ENCODE measurements around the gene ANKRD65. TPM values are rescaled to one million over a fixed set of nuclear protein-coding genes. Genes with fewer than 3 reads are reported as not detected.
"Not testable (repeated sequence)": the region's sequence is repeated elsewhere in the genome, so short reads cannot be mapped to it uniquely, and the experiment has no call there.

The ANKRD65 gene
- total RNA-seq, 1 experiment from 2014 or later = not detected

GRCh38 chr1:1429671-1430073, 8.6 kb upstream of the ANKRD65 start:
- H3K27ac Mint-ChIP-seq (ENCODE audit: unreplicated experiment) = peak overlapping the region; percentile 30
- no TSS peak for BruUV-seq (replicated peaks)
- H3K27me3 Mint-ChIP-seq (ENCODE audit: unreplicated experiment) = no peaks in the 10 kb centered on the region
- H3K9me3 Mint-ChIP-seq (ENCODE audit: low read depth, unreplicated experiment) = no peaks in the 10 kb centered on the region
- peaks cover 19% of the 10 kb centered on the region for H3K36me3 Mint-ChIP-seq (ENCODE audit: insufficient read depth, unreplicated experiment)
- no peak overlapping the region for H3K4me3 Mint-ChIP-seq (ENCODE audit: low read depth, unreplicated experiment)
- CTCF ChIA-PET = interaction anchor here (1.1 to 1.2 kb wide), 2 partner anchors 12 to 30 kb away, joined by 3 to 6 read pairs; partner anchors contain the start of gene CCNL2
- H3K4me1 Mint-ChIP-seq (ENCODE audit: low read depth, unreplicated experiment) = peaks cover 8% of the 10 kb centered on the region
- no peak for DNase-seq
- intact Hi-C loops (cut with micrococcal nuclease; ENCODE audit: unreplicated experiment) = no loop called here
- TF ChIP-seq, protein P1, sequence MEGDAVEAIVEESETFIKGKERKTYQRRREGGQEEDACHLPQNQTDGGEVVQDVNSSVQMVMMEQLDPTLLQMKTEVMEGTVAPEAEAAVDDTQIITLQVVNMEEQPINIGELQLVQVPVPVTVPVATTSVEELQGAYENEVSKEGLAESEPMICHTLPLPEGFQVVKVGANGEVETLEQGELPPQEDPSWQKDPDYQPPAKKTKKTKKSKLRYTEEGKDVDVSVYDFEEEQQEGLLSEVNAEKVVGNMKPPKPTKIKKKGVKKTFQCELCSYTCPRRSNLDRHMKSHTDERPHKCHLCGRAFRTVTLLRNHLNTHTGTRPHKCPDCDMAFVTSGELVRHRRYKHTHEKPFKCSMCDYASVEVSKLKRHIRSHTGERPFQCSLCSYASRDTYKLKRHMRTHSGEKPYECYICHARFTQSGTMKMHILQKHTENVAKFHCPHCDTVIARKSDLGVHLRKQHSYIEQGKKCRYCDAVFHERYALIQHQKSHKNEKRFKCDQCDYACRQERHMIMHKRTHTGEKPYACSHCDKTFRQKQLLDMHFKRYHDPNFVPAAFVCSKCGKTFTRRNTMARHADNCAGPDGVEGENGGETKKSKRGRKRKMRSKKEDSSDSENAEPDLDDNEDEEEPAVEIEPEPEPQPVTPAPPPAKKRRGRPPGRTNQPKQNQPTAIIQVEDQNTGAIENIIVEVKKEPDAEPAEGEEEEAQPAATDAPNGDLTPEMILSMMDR (IDR thresholded peaks at IDR 0.05; ENCODE audit: unreplicated experiment) = no peak

DNA sequence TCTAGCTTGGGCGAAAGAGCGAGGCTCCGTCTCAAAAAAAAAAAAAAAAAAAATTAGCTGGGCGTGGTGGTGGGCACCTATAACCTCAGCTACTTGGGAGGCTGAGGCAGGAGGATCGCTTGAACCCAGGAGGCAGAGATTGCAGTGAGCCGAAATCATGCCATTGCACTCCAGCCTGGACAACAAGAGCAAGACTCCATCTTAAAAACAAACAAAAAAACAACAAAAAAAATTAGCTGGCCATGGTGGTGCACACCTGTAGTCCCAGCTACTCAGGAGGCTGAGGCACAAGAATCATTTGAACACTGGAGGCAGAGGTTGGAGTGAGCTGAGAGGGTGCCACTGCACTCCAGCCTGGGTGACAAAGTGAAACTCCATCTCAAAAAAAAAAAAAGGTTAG, 7.9 kb upstream of the ANKRD65 start:
- CTCF ChIA-PET = interaction anchor here (0.7 to 1.2 kb wide), 2 partner anchors 8 to 13 kb away, joined by 4 to 6 read pairs; no protein-coding TSS in a partner anchor
- H3K27ac Mint-ChIP-seq (ENCODE audit: unreplicated experiment); H3K4me3 Mint-ChIP-seq (ENCODE audit: low read depth, unreplicated experiment); H3K27me3 Mint-ChIP-seq (ENCODE audit: unreplicated experiment); intact Hi-C loops (cut with micrococcal nuclease; ENCODE audit: unreplicated experiment); DNase-seq; H3K4me1 Mint-ChIP-seq (ENCODE audit: low read depth, unreplicated experiment); H3K9me3 Mint-ChIP-seq (ENCODE audit: low read depth, unreplicated experiment); BruUV-seq (replicated peaks): not testable (repeated sequence)
- peaks cover 16% of the 10 kb centered on the region for H3K36me3 Mint-ChIP-seq (ENCODE audit: insufficient read depth, unreplicated experiment)

GRCh38 chr1:1428174-1428573, 7.1 kb upstream of the ANKRD65 start:
- Mint-ChIP-seq H3K27ac (ENCODE audit: unreplicated experiment) (no peak overlapping the region), H3K9me3 (ENCODE audit: low read depth, unreplicated experiment) (no peaks in the 10 kb centered on the region), H3K4me3 (ENCODE audit: low read depth, unreplicated experiment) (no peak overlapping the region), H3K27me3 (ENCODE audit: unreplicated experiment) (no peaks in the 10 kb centered on the region), H3K36me3 (ENCODE audit: insufficient read depth, unreplicated experiment) (peaks cover 10% of the 10 kb centered on the region), H3K4me1 (ENCODE audit: low read depth, unreplicated experiment) (peaks cover 9% of the 10 kb centered on the region)
- no TSS peak for BruUV-seq (replicated peaks)
- CTCF ChIA-PET = interaction anchor here (1.2 kb wide), 1 partner anchor 13 kb away, joined by 6 read pairs; no protein-coding TSS in a partner anchor
- TF ChIP-seq, protein P1 (IDR thresholded peaks at IDR 0.05; ENCODE audit: unreplicated experiment) = no peak
- intact Hi-C loops (cut with micrococcal nuclease; ENCODE audit: unreplicated experiment) = no loop called here
- no peak for DNase-seq

DNA sequence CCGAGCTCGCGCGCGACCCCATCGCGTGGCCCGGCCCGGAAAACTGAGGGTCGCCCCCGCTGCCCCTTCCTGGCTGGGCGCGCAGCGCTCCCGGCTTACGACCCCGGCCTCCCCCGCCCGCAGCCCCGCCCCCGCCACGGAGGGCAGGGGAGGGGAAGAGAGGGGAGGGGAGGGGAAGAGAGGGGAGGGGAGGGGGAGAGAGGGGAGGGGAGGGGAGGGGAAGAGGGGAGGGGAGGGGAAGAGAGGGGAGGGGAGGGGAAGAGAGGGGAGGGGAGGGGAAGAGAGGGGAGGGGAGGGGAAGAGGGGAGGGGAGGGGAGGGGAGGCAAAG, 6.7 kb upstream of the ANKRD65 start:
- TF ChIP-seq, protein P1 (IDR thresholded peaks at IDR 0.05; ENCODE audit: unreplicated experiment) = no peak
- peaks cover 7% of the 10 kb centered on the region for H3K36me3 Mint-ChIP-seq (ENCODE audit: insufficient read depth, unreplicated experiment)
- no peaks in the 10 kb centered on the region for H3K9me3 Mint-ChIP-seq (ENCODE audit: low read depth, unreplicated experiment)
- no peak overlapping the region for H3K4me3 Mint-ChIP-seq (ENCODE audit: low read depth, unreplicated experiment)
- DNase-seq = no peak
- CTCF ChIA-PET = no interaction called here
- H3K4me1 Mint-ChIP-seq (ENCODE audit: low read depth, unreplicated experiment) = peaks cover 13% of the 10 kb centered on the region
- no peak overlapping the region for H3K27ac Mint-ChIP-seq (ENCODE audit: unreplicated experiment)
- no TSS peak for BruUV-seq (replicated peaks)
- intact Hi-C loops (cut with micrococcal nuclease; ENCODE audit: unreplicated experiment) = no loop called here
- H3K27me3 Mint-ChIP-seq (ENCODE audit: unreplicated experiment) = no peaks in the 10 kb centered on the region

DNA sequence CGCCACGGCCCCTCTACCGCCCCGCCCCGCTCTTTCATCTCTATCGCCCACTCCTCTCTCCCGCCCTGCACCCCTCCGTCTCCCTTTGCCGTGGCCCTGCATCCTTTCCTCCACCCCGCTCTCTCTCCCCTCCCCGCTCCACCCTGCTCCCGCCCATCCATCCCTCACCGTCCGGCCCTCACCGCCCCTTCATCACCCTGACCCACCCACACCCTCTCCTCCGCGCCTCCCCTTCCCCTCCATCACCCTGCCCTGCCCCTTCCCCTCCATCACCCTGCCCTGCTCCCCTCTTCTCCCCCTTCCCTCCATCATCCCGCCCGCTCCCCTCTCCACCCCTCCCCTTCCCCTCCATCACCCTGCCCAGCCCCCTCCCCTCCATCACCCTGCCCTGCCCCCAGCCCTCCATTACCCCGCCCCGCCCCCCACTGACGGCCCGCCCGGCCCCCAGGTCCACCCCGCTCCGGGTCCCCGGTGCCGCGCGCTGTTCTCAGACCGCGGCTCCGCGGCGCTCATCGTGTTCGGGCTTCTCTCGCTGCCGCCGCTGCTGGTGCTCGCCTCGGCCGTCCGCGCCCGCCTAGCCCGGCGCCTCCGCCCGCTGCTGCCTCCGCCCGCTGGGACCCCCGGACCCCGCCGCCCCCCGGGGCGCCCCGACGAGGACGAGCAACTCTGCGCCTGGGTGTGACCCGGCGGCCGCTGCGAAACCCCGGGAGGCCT, 6.2 kb upstream of the ANKRD65 start:
- H3K27ac Mint-ChIP-seq (ENCODE audit: unreplicated experiment) = no peak overlapping the region
- TF ChIP-seq, protein P1 (IDR thresholded peaks at IDR 0.05; ENCODE audit: unreplicated experiment) = no peak
- no peak overlapping the region for H3K4me3 Mint-ChIP-seq (ENCODE audit: low read depth, unreplicated experiment)
- no peaks in the 10 kb centered on the region for H3K27me3 Mint-ChIP-seq (ENCODE audit: unreplicated experiment)
- BruUV-seq (replicated peaks) = no TSS peak
- peaks cover 7% of the 10 kb centered on the region for H3K36me3 Mint-ChIP-seq (ENCODE audit: insufficient read depth, unreplicated experiment)
- H3K9me3 Mint-ChIP-seq (ENCODE audit: low read depth, unreplicated experiment) = no peaks in the 10 kb centered on the region
- H3K4me1 Mint-ChIP-seq (ENCODE audit: low read depth, unreplicated experiment) = peaks cover 15% of the 10 kb centered on the region
- no peak for DNase-seq
- intact Hi-C loops (cut with micrococcal nuclease; ENCODE audit: unreplicated experiment) = no loop called here
- CTCF ChIA-PET = no interaction called here
